HepG2 (cell line): ENCODE results near the gene NGLY1. TPM values are rescaled to one million over a fixed set of nuclear protein-coding genes. Genes with fewer than 3 reads are reported as not detected.

Experiments used
- ATAC-seq: fragments of 200-7000 bp; cut with Tn5 transposase; 3 replicates; pipeline ENCODE4 v1.9.1; 2020; ENCODE audit warnings: mild to moderate bottlenecking, moderate library complexity
- BruUV-seq: library from RNA; stranded (reverse); fragments of 400-500 nt; replicated peaks from 2 replicates; lab custom pipeline; 2021; lab: Mats Ljungman, UMichigan
- CTCF ChIA-PET: fragments of 300-600 bp; formaldehyde crosslinking; extraction: SDS; loops from one replicate; lab custom pipeline; 2021; ENCODE audit warnings: low total read pairs, inconsistent platforms, low intra/inter-chr PET ratio; lab: Yijun Ruan, JAX
- POLR2A ChIA-PET: fragments of 350-600 bp; sonication (Branson Sonifier 250); formaldehyde crosslinking; loops from one replicate; lab custom pipeline; 2020; ENCODE audit warnings: antibody characterized with exemption, inconsistent platforms; lab: Yijun Ruan, JAX
- DNase-seq: peaks from one replicate; pipeline ENCODE4 v3.0.0-alpha.2; 2015; ENCODE audit warnings: low spot score
- FAIRE-seq: peaks from 3 replicates; lab custom pipeline; 2011; peaks lifted over from hg19 to GRCh38; lab: Jason Lieb, UNC
- H2AFZ ChIP-seq: one replicate; pipeline ENCODE4 v1.6.1; 2011; ENCODE audit warnings: low read length, inconsistent platforms
- H3K27ac ChIP-seq: fragments of 300-600 bp; 3 replicates; pipeline ENCODE4 v1.8.0; 2011; ENCODE audit warnings: mixed run types, mild to moderate bottlenecking, mixed read lengths, low read length, inconsistent platforms; ENCODE audit not compliant: insufficient read depth; ENCODE audit errors: extremely low read length
- H3K27me3 ChIP-seq, 2 experiments: fragments of 200-600 bp in 1 of 2; 2 replicates in 1 of 2; 3 replicates in 1 of 2; pipeline versions ENCODE4 v1.6.0 to v1.8.0; 2011; ENCODE audit warnings: low read length in 2 of 2, mild to moderate bottlenecking in 2 of 2, moderate library complexity in 2 of 2, inconsistent platforms in 1 of 2; ENCODE audit not compliant: insufficient read depth in 2 of 2, control insufficient read depth in 1 of 2
- H3K36me3 ChIP-seq, 2 experiments: fragments of 200-600 bp in 1 of 2; replicated peaks in 1 of 2; 2 replicates in 1 of 2; 3 replicates in 1 of 2; pipeline versions ENCODE4 v1.5.1 to v1.8.0; 2011; ENCODE audit warnings: low read length in 2 of 2, inconsistent platforms in 1 of 2; ENCODE audit not compliant: insufficient read depth in 2 of 2, control insufficient read depth in 1 of 2
- H3K4me1 ChIP-seq: 2 replicates; pipeline ENCODE4 v1.5.1; 2012; ENCODE audit warnings: low read length, inconsistent platforms; ENCODE audit not compliant: insufficient read depth
- H3K4me2 ChIP-seq: 2 replicates; pipeline ENCODE4 v1.6.0; 2011; ENCODE audit warnings: low read depth, low read length, inconsistent platforms
- H3K4me3 ChIP-seq, 3 experiments: fragments of 200-600 bp in 1 of 3; sonication (generic), shearing (Covaris generic) in 1 of 3; replicated peaks in 1 of 3; 2 replicates each; pipeline ENCODE4 v1.5.1; 2011 to 2016; ENCODE audit warnings: low read length in 3 of 3, inconsistent platforms in 2 of 3, low read depth in 2 of 3, mild to moderate bottlenecking in 2 of 3, control low read depth in 1 of 3, mixed read lengths in 1 of 3; ENCODE audit not compliant: insufficient read depth in 1 of 3
- H3K79me2 ChIP-seq: one replicate; pipeline ENCODE4 v1.6.1; 2011; ENCODE audit warnings: low read length, inconsistent platforms; ENCODE audit not compliant: insufficient read depth
- H3K9ac ChIP-seq: 2 replicates; pipeline ENCODE4 v1.6.0; 2011; ENCODE audit warnings: mild to moderate bottlenecking, low read depth, low read length, inconsistent platforms; ENCODE audit not compliant: insufficient read depth
- H3K9me3 ChIP-seq: 2 replicates; pipeline ENCODE4 v1.5.1; 2012; ENCODE audit warnings: mild to moderate bottlenecking, low read length
- H4K20me1 ChIP-seq: 2 replicates; pipeline ENCODE4 v1.6.0; 2011; ENCODE audit warnings: inconsistent platforms, mild to moderate bottlenecking, low read length, moderate library complexity; ENCODE audit not compliant: insufficient read depth
- FOXP1 ChIP-seq, 2 experiments: fragments of 450-650 bp in 1 of 2; IDR thresholded peaks; 2 replicates each; pipeline ENCODE4 v1.6.1; 2017 to 2018; ENCODE audit warnings: antibody characterized with exemption in 1 of 2
- HMGXB3 ChIP-seq: sonication (generic); formaldehyde crosslinking; IDR thresholded peaks from 2 replicates; pipeline ENCODE4 v1.4.0; 2020; ENCODE audit warnings: missing genetic modification reagents, borderline replicate concordance
- NR2F2 ChIP-seq: IDR thresholded peaks from 2 replicates; pipeline ENCODE4 v1.6.1; 2012; ENCODE audit warnings: low read depth, inconsistent platforms, borderline replicate concordance
- SOX13 ChIP-seq, 3 experiments: fragments of 450-650 bp in 1 of 3; sonication (generic) in 1 of 3; formaldehyde crosslinking in 1 of 3; IDR thresholded peaks in 2 of 3; conservative IDR thresholded peaks in 1 of 3; 2 replicates each; pipeline versions ENCODE4 v1.5.0 to v1.6.1; 2016 to 2020; ENCODE audit warnings: antibody characterized with exemption in 1 of 3, mild to moderate bottlenecking in 1 of 3, missing compliant biosample characterization in 1 of 3, missing genetic modification reagents in 1 of 3, moderate library complexity in 1 of 3
- SP2 ChIP-seq: sonication (generic); formaldehyde crosslinking; IDR thresholded peaks from 2 replicates; pipeline ENCODE4 v1.5.1; 2020; ENCODE audit warnings: mild to moderate bottlenecking, missing genetic modification reagents
- ZNF777 ChIP-seq: sonication (generic); formaldehyde crosslinking; IDR thresholded peaks from 2 replicates; pipeline ENCODE4 v1.4.0; 2020; ENCODE audit warnings: missing genetic modification reagents
- WGBS: methylation state at CpG from one replicate; pipeline ENCODE4 v1.1.6; 2017; ENCODE audit warnings: low lambda C conversion rate; 5-methylcytosine and 5-hydroxymethylcytosine counted together
- in situ Hi-C: cut with HindIII; loops from 2 replicates; pipeline ENCODE4 v1.10.0; 2017; ENCODE audit warnings: low pct_unique_long_range_greater_than_20kb; ENCODE audit not compliant: extremely low pct_ligation_motif_present
- intact Hi-C: fragments of 100-400 bp; cut with micrococcal nuclease; formaldehyde crosslinking; loops from one replicate; pipeline ENCODE4 v1.10.0; 2022; ENCODE audit not compliant: unreplicated experiment
- polyA plus RNA-seq, 8 experiments: library from polyadenylated mRNA; depleted of rRNA in 3 of 8; stranded (reverse) in 7 of 8; unstranded in 1 of 8; fragments of >200 nt; fragmentation: Illumina TruSeq in 4 of 8; extraction: Trizol in 4 of 8; gene quantifications; 2 replicates each; pipeline versions ENCODE4 v1.2.1 to v1.2.3, GENCODE V29; 2011 to 2016; ENCODE audit warnings: low read depth in 4 of 8, missing spikeins in 1 of 8, mixed read lengths in 1 of 8; ENCODE audit not compliant: insufficient read depth in 1 of 8
- total RNA-seq, 5 experiments: library from RNA; depleted of rRNA; stranded (reverse); fragments of >200 nt; fragmentation: Illumina TruSeq; extraction: Trizol; gene quantifications; 2 replicates each; pipeline ENCODE4 v1.2.3, GENCODE V29; 2016; ENCODE audit warnings: low read depth in 1 of 5
- TF ChIP-seq, protein P1 (sequence below): sonication (generic); formaldehyde crosslinking; IDR thresholded peaks from 2 replicates; pipeline ENCODE4 v1.4.0; 2020; ENCODE audit warnings: missing genetic modification reagents
- TF ChIP-seq, protein P2 (sequence below): sonication (generic); formaldehyde crosslinking; IDR thresholded peaks from 2 replicates; pipeline ENCODE4 v1.4.0; 2020; ENCODE audit warnings: low read depth, missing genetic modification reagents

Gene NGLY1
- total and polyA plus RNA-seq, 2 of the 13 experiments (the other 11 are each of a cell fraction or from before 2014, with no cell fraction given), result 28.2 to 44.5 TPM

- POLR2A ChIA-PET, result no interaction called here
- H3K4me1 ChIP-seq, result peaks cover 64% of the 10 kb centered on the region
- intact Hi-C loops, result loop anchor here (2.0 kb wide), 2 partner anchors 69 to 123 kb away; partner anchors contain the start of gene TOP2B
- ATAC-seq (no peak), DNase-seq (no peak)
- H3K4me3 ChIP-seq, result peak overlapping the region in 1 of 3 experiments; percentile 64; a peak in 2 of 6 replicates
- H3K9ac ChIP-seq, result no peak overlapping the region
- WGBS, result 16% methylated on average over 3 of the region's 3 CpGs
- peak overlapping the region; percentile 71 for H3K4me2 ChIP-seq
- no peak for TF ChIP-seq FOXP1 (IDR thresholded peaks at IDR 0.05)
- 0 out of 2 replicates have a peak, but pooled peaks have one; percentile 5 for TF ChIP-seq FOXP1 (CRISPR knock-in tag; IDR thresholded peaks at IDR 0.05)
- TF ChIP-seq, protein P1, sequence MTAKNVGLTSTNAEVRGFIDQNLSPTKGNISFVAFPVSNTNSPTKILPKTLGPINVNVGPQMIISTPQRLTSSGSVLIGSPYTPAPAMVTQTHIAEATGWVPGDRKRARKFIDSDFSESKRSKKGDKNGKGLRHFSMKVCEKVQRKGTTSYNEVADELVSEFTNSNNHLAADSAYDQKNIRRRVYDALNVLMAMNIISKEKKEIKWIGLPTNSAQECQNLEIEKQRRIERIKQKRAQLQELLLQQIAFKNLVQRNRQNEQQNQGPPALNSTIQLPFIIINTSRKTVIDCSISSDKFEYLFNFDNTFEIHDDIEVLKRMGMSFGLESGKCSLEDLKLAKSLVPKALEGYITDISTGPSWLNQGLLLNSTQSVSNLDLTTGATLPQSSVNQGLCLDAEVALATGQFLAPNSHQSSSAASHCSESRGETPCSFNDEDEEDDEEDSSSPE (CRISPR knock-in tag), result no peak
- peak; percentile 20; the same call in 1 of the 2 replicates for TF ChIP-seq NR2F2
- TF ChIP-seq SP2, result no peak
- no peak for TF ChIP-seq SOX13 (IDR thresholded peaks at IDR 0.05)
- TF ChIP-seq SOX13 (CRISPR knock-in tag; conservative IDR thresholded peaks at IDR 0.05 in 1 of 2, IDR thresholded peaks at IDR 0.05 in 1 of 2), result peak in 1 of 2 experiments; percentile 57; a peak in 1 of 4 replicates
- TF ChIP-seq ZNF777 (CRISPR knock-in tag), result no peak
- TF ChIP-seq HMGXB3 (CRISPR knock-in tag), result no peak
- TF ChIP-seq, protein P2, sequence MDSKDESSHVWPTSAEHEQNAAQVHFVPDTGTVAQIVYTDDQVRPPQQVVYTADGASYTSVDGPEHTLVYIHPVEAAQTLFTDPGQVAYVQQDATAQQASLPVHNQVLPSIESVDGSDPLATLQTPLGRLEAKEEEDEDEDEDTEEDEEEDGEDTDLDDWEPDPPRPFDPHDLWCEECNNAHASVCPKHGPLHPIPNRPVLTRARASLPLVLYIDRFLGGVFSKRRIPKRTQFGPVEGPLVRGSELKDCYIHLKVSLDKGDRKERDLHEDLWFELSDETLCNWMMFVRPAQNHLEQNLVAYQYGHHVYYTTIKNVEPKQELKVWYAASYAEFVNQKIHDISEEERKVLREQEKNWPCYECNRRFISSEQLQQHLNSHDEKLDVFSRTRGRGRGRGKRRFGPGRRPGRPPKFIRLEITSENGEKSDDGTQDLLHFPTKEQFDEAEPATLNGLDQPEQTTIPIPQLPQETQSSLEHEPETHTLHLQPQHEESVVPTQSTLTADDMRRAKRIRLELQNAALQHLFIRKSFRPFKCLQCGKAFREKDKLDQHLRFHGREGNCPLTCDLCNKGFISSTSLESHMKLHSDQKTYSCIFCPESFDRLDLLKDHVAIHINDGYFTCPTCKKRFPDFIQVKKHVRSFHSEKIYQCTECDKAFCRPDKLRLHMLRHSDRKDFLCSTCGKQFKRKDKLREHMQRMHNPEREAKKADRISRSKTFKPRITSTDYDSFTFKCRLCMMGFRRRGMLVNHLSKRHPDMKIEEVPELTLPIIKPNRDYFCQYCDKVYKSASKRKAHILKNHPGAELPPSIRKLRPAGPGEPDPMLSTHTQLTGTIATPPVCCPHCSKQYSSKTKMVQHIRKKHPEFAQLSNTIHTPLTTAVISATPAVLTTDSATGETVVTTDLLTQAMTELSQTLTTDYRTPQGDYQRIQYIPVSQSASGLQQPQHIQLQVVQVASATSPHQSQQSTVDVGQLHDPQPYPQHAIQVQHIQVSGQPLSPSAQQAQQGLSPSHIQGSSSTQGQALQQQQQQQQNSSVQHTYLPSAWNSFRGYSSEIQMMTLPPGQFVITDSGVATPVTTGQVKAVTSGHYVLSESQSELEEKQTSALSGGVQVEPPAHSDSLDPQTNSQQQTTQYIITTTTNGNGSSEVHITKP (CRISPR knock-in tag), result 0 out of 2 replicates have a peak, but pooled peaks have one; percentile 52
- TF ChIP-seq, all 625 proteins: peak for 4
- no peaks in the 10 kb centered on the region for H3K27me3 ChIP-seq
- H3K79me2 ChIP-seq, result peaks cover 23% of the 10 kb centered on the region
- no peak for FAIRE-seq
- no peaks in the 10 kb centered on the region for H3K36me3 ChIP-seq
- CTCF ChIA-PET, result no interaction called here
- BruUV-seq, result no TSS peak
- H2AFZ ChIP-seq, result no peak overlapping the region
- in situ Hi-C loops, result loop anchor here (25.0 kb wide), 1 partner anchor 125 kb away; the partner anchor contains the start of gene TOP2B
- no peak overlapping the region for H3K27ac ChIP-seq
- H4K20me1 ChIP-seq, result no peaks in the 10 kb centered on the region
- no peaks in the 10 kb centered on the region for H3K9me3 ChIP-seq
These were observed 4.4 kb upstream of the NGLY1 start for GRCh38 chr3:25787689-25788088.
